IMR-90 (cell line): ENCODE data around the gene CADM1. TPM values are rescaled to one million over a fixed set of nuclear protein-coding genes. Genes with fewer than 3 reads are reported as not detected.

ENCODE experiments used
- ATAC-seq: fragments of 200-7000 bp; cut with Tn5 transposase; 2 replicates; pipeline ENCODE4 v1.9.1; 2020; ENCODE audit warnings: low read depth, mild to moderate bottlenecking, moderate library complexity
- BruUV-seq: library from RNA; stranded (reverse); fragments of 400-500 nt; replicated peaks from 2 replicates; lab custom pipeline; 2021; lab: Mats Ljungman, UMichigan
- CTCF ChIA-PET: fragments of 300-600 bp; formaldehyde crosslinking; extraction: SDS; loops from one replicate; lab custom pipeline; 2021; ENCODE audit warnings: antibody characterized with exemption; lab: Yijun Ruan, JAX
- POLR2A ChIA-PET: fragments of 300-600 bp; sonication (Branson Sonifier 250); formaldehyde crosslinking; loops from one replicate; lab custom pipeline; 2022; ENCODE audit warnings: antibody characterized with exemption; ENCODE audit not compliant: unreplicated experiment; lab: Charles Lee
- DNase-seq: peaks from one replicate; pipeline ENCODE4 v3.0.0; 2013
- H2AFZ ChIP-seq: replicated peaks from 2 replicates; pipeline ENCODE3; 2013; ENCODE audit warnings: low read length, mild to moderate bottlenecking; ENCODE audit not compliant: poor library complexity
- H2AK5ac ChIP-seq: 2 replicates; pipeline ENCODE4 v1.6.1; 2013; ENCODE audit warnings: low read depth, low read length, inconsistent platforms
- H2AK9ac ChIP-seq: replicated peaks from 2 replicates; pipeline ENCODE3; 2013; ENCODE audit warnings: mild to moderate bottlenecking, low read depth, low read length, moderate library complexity; ENCODE audit not compliant: poor library complexity
- H2BK120ac ChIP-seq: 2 replicates; pipeline ENCODE4 v1.6.1; 2013; ENCODE audit warnings: low read depth, low read length, inconsistent platforms
- H2BK15ac ChIP-seq: 3 replicates; pipeline ENCODE4 v1.6.1; 2013; ENCODE audit warnings: low read depth, low read length, inconsistent platforms
- H2BK20ac ChIP-seq: 2 replicates; pipeline ENCODE4 v1.6.1; 2013; ENCODE audit warnings: low read depth, mild to moderate bottlenecking, inconsistent platforms, low read length, moderate library complexity
- H2BK5ac ChIP-seq: 2 replicates; pipeline ENCODE4 v1.6.1; 2013; ENCODE audit warnings: mild to moderate bottlenecking, low read depth, low read length, inconsistent platforms; ENCODE audit not compliant: poor library complexity, severe bottlenecking
- H3K14ac ChIP-seq: replicated peaks from 2 replicates; pipeline ENCODE4 v1.6.1; 2013; ENCODE audit warnings: low read depth, low read length, inconsistent platforms
- H3K18ac ChIP-seq: 2 replicates; pipeline ENCODE4 v1.6.1; 2013; ENCODE audit warnings: low read depth, low read length, control low read depth
- H3K23ac ChIP-seq: 2 replicates; pipeline ENCODE4 v1.6.1; 2013; ENCODE audit warnings: low read depth, low read length, inconsistent platforms
- H3K27ac ChIP-seq: 2 replicates; pipeline ENCODE4 v1.5.1; 2013; ENCODE audit warnings: mild to moderate bottlenecking, control low read depth, low read length; ENCODE audit not compliant: insufficient read depth
- H3K27me3 ChIP-seq: 2 replicates; pipeline ENCODE4 v1.6.1; 2013; ENCODE audit warnings: low read length; ENCODE audit not compliant: control insufficient read depth, insufficient read depth
- H3K36me3 ChIP-seq: 2 replicates; pipeline ENCODE4 v1.6.1; 2013; ENCODE audit warnings: low read length, mixed read lengths; ENCODE audit not compliant: control insufficient read depth, insufficient read depth
- H3K4ac ChIP-seq: 2 replicates; pipeline ENCODE4 v1.6.1; 2013; ENCODE audit warnings: low read depth, low read length, inconsistent platforms
- H3K4me1 ChIP-seq: 2 replicates; pipeline ENCODE4 v1.6.1; 2013; ENCODE audit warnings: low read length, mixed read lengths; ENCODE audit not compliant: control insufficient read depth, insufficient read depth
- H3K4me2 ChIP-seq: 2 replicates; pipeline ENCODE4 v1.6.1; 2013; ENCODE audit warnings: low read depth, mild to moderate bottlenecking, control low read depth, low read length, moderate library complexity
- H3K4me3 ChIP-seq: 2 replicates; pipeline ENCODE4 v1.5.1; 2013; ENCODE audit warnings: low read depth, mild to moderate bottlenecking, control low read depth, low read length, moderate library complexity; ENCODE audit not compliant: insufficient read depth
- H3K56ac ChIP-seq: 2 replicates; pipeline ENCODE4 v1.6.1; 2013; ENCODE audit warnings: low read length, inconsistent platforms; ENCODE audit not compliant: insufficient read depth; ENCODE audit errors: extremely low read depth
- H3K79me1 ChIP-seq, 2 experiments: 2 replicates each; pipeline ENCODE4 v1.6.1; 2013; ENCODE audit warnings: low read length in 2 of 2, inconsistent platforms in 1 of 2, low read depth in 1 of 2
- H3K9ac ChIP-seq: 2 replicates; pipeline ENCODE4 v1.6.1; 2013; ENCODE audit warnings: low read depth, low read length, control low read depth
- H3K9me1 ChIP-seq: 2 replicates; pipeline ENCODE4 v1.6.1; 2013; ENCODE audit warnings: low read length, inconsistent platforms; ENCODE audit not compliant: insufficient read depth
- H3K9me3 ChIP-seq: 2 replicates; pipeline ENCODE4 v1.6.1; 2013; ENCODE audit warnings: low read length; ENCODE audit not compliant: control insufficient read depth, insufficient read depth
- H4K20me1 ChIP-seq: 2 replicates; pipeline ENCODE4 v1.6.1; 2013; ENCODE audit warnings: low read length, inconsistent platforms; ENCODE audit not compliant: insufficient read depth
- H4K5ac ChIP-seq: 2 replicates; pipeline ENCODE4 v1.6.1; 2013; ENCODE audit warnings: mild to moderate bottlenecking, low read depth, low read length, control low read depth
- H4K8ac ChIP-seq, 2 experiments: 2 replicates each; pipeline ENCODE4 v1.6.1; 2013; ENCODE audit warnings: low read depth in 2 of 2, low read length in 2 of 2, control low read depth in 1 of 2, inconsistent platforms in 1 of 2
- H4K91ac ChIP-seq: 2 replicates; pipeline ENCODE4 v1.6.1; 2013; ENCODE audit warnings: low read depth, low read length, inconsistent platforms; ENCODE audit not compliant: insufficient read depth
- BHLHE40 ChIP-seq: fragments of 150-350 bp; IDR thresholded peaks from 2 replicates; pipeline ENCODE4 v1.6.1; 2016; ENCODE audit warnings: mild to moderate bottlenecking, low read depth, low read length
- CHD1 ChIP-seq: IDR thresholded peaks from 2 replicates; pipeline ENCODE4 v1.6.1; 2012; ENCODE audit warnings: low read depth, low read length, improper control_type of control experiment
- MAZ ChIP-seq: IDR thresholded peaks from 2 replicates; pipeline ENCODE4 v1.6.1; 2012; ENCODE audit warnings: low read depth, mild to moderate bottlenecking, low read length, improper control_type of control experiment, moderate library complexity, borderline replicate concordance
- NFE2L2 ChIP-seq: fragments of 150-350 bp; IDR thresholded peaks from 2 replicates; pipeline ENCODE4 v1.6.1; 2016; ENCODE audit warnings: low read depth, mild to moderate bottlenecking, low read length
- RAD21 ChIP-seq: IDR thresholded peaks from 2 replicates; pipeline ENCODE4 v1.6.1; 2012; ENCODE audit warnings: low read length, improper control_type of control experiment
- RFX5 ChIP-seq: IDR thresholded peaks from 2 replicates; pipeline ENCODE4 v1.8.0; 2012; ENCODE audit warnings: low read depth, mild to moderate bottlenecking, low read length, moderate library complexity
- SMC3 ChIP-seq: fragments of 150-350 bp; IDR thresholded peaks from 2 replicates; pipeline ENCODE4 v1.6.1; 2016; ENCODE audit warnings: low read depth, mild to moderate bottlenecking, antibody characterized with exemption, low read length, moderate library complexity
- WGBS, 2 experiments: methylation state at CpG; one replicate each; pipeline versions ENCODE4 v1.1.5 to v1.1.7; 2013; ENCODE audit warnings: missing lambda C conversion rate in 2 of 2; ENCODE audit not compliant: insufficient read length in 1 of 2; ENCODE audit errors: extremely low coverage in 2 of 2; 5-methylcytosine and 5-hydroxymethylcytosine counted together
- dilution Hi-C: fragments of 300-500 bp; cut with HindIII; formaldehyde crosslinking; loops from one replicate; pipeline ENCODE4 v1.14.3; 2018; ENCODE audit warnings: low sequenced_read_pairs; ENCODE audit not compliant: unreplicated experiment
- in situ Hi-C: fragments of 300-500 bp; cut with MboI; formaldehyde crosslinking; loops from 3 replicates; pipeline ENCODE4 v1.14.3; 2019; ENCODE audit warnings: low sequenced_read_pairs, inconsistent platforms, mixed read lengths
- intact Hi-C: fragments of 100-400 bp; cut with micrococcal nuclease; formaldehyde crosslinking; loops from 2 replicates; pipeline ENCODE4 v1.10.0; 2022
- polyA plus RNA-seq, 3 experiments: library from polyadenylated mRNA; depleted of rRNA; stranded (reverse); fragments of >200 nt; gene quantifications; 2 replicates each; pipeline ENCODE4 v1.2.3, GENCODE V29; 2012; ENCODE audit warnings: low replicate concordance in 1 of 3
- total RNA-seq: library from RNA; depleted of rRNA; stranded (reverse); fragments of >200 nt; gene quantifications from 2 replicates; pipeline ENCODE4 v1.2.3, GENCODE V29; 2012

Gene CADM1
- total and polyA plus RNA-seq, 2 of the 4 experiments (the other 2 are of a cell fraction), result 28.8 to 77.1 TPM

GRCh38 chr11:115135936-115136335 lies 368.3 kb downstream of the CADM1 start:
- no peak overlapping the region for H4K5ac ChIP-seq

More at GRCh38 chr11:115135936-115136335, 368.3 kb downstream of the CADM1 start:
- Histone ChIP-seq H4K91ac (no peak overlapping the region), H3K9me1 (no peaks in the 10 kb centered on the region), H2AK5ac (no peak overlapping the region), H3K4me3 (no peak overlapping the region), H2BK5ac (no peak overlapping the region), H2AFZ (no peak overlapping the region), H4K20me1 (no peaks in the 10 kb centered on the region), H3K4me1 (no peaks in the 10 kb centered on the region), H2BK20ac (no peak overlapping the region), H3K9ac (no peak overlapping the region), H3K79me1 (no peaks in the 10 kb centered on the region), H2BK120ac (no peak overlapping the region), H4K8ac (no peak overlapping the region), H2AK9ac (no peak overlapping the region), H3K18ac (no peak overlapping the region), H3K27ac (no peak overlapping the region), H2BK15ac (no peak overlapping the region), H3K14ac (no peak overlapping the region), H3K23ac (no peak overlapping the region), H3K56ac (no peak overlapping the region), H3K27me3 (peaks cover 25% of the 10 kb centered on the region), H3K9me3 (no peaks in the 10 kb centered on the region), H3K4ac (no peak overlapping the region), H3K4me2 (no peak overlapping the region), H3K36me3 (no peaks in the 10 kb centered on the region)
- no peak for ATAC-seq
- no CpG with 5 or more reads among the region's 3 CpGs for WGBS, 2 experiments
- BruUV-seq, result no TSS peak
- dilution Hi-C loops (no loop called here), intact Hi-C loops (no loop called here), in situ Hi-C loops (no loop called here)
- CTCF ChIA-PET, result no interaction called here
- no peak for TF ChIP-seq RFX5
- TF ChIP-seq NFE2L2, result no peak
- no peak for TF ChIP-seq BHLHE40
- TF ChIP-seq MAZ, result no peak
- no peak for TF ChIP-seq RAD21
- TF ChIP-seq SMC3, result no peak
- TF ChIP-seq CHD1, result no peak
- no peak for DNase-seq
- POLR2A ChIA-PET, result no interaction called here
